Trophoblast cell (in vitro differentiated cells and primary cell): ENCODE measurements around the gene DCAF10.

Experiments
- DNase-seq, 2 donors: peaks; one replicate each; pipeline ENCODE4 v3.0.0-alpha.2; 2016
- H2AFZ ChIP-seq: 2 replicates; pipeline ENCODE4 v1.6.1; 2013; ENCODE audit warnings: low read length, moderate library complexity, mild to moderate bottlenecking; ENCODE audit not compliant: insufficient read depth, poor library complexity
- H2AK5ac ChIP-seq: 2 replicates; pipeline ENCODE4 v1.6.1; 2013; ENCODE audit warnings: mild to moderate bottlenecking, low read length
- H2BK120ac ChIP-seq: 2 replicates; pipeline ENCODE4 v1.6.1; 2013; ENCODE audit warnings: low read length, mild to moderate bottlenecking, moderate library complexity; ENCODE audit not compliant: insufficient read depth, poor library complexity
- H2BK12ac ChIP-seq: 2 replicates; pipeline ENCODE4 v1.6.1; 2013; ENCODE audit warnings: mild to moderate bottlenecking, low read length, moderate library complexity
- H2BK5ac ChIP-seq: 2 replicates; pipeline ENCODE4 v1.6.1; 2013; ENCODE audit warnings: low read length, low read depth, moderate library complexity, mild to moderate bottlenecking; ENCODE audit not compliant: poor library complexity
- H3K14ac ChIP-seq: 2 replicates; pipeline ENCODE4 v1.6.1; 2013; ENCODE audit warnings: mild to moderate bottlenecking, low read length
- H3K18ac ChIP-seq: 2 replicates; pipeline ENCODE4 v1.6.1; 2013; ENCODE audit warnings: mild to moderate bottlenecking, low read length
- H3K23ac ChIP-seq: 2 replicates; pipeline ENCODE4 v1.6.1; 2013; ENCODE audit warnings: low read length
- H3K27ac ChIP-seq: 2 replicates; pipeline ENCODE4 v1.5.1; 2013; ENCODE audit warnings: low read depth, mild to moderate bottlenecking, inconsistent platforms, low read length, moderate library complexity
- H3K27me3 ChIP-seq: 2 replicates; pipeline ENCODE4 v1.6.1; 2013; ENCODE audit warnings: inconsistent platforms, mild to moderate bottlenecking, low read length, moderate library complexity; ENCODE audit not compliant: insufficient read depth
- H3K36me3 ChIP-seq, 2 experiments: 1 replicate in 1 of 2; 2 replicates in 1 of 2; pipeline ENCODE4 v1.6.1; 2013; ENCODE audit warnings: low read length in 2 of 2, mild to moderate bottlenecking in 2 of 2, moderate library complexity in 1 of 2; ENCODE audit not compliant: insufficient read depth in 2 of 2, control insufficient read depth in 1 of 2
- H3K4ac ChIP-seq: 2 replicates; pipeline ENCODE4 v1.6.1; 2013; ENCODE audit warnings: low read depth, mild to moderate bottlenecking, low read length, moderate library complexity
- H3K4me1 ChIP-seq, 2 experiments: 1 replicate in 1 of 2; 2 replicates in 1 of 2; pipeline ENCODE4 v1.6.1; 2013; ENCODE audit warnings: low read length in 2 of 2, mild to moderate bottlenecking in 2 of 2, moderate library complexity in 1 of 2; ENCODE audit not compliant: insufficient read depth in 2 of 2, control insufficient read depth in 1 of 2
- H3K4me2 ChIP-seq: 2 replicates; pipeline ENCODE4 v1.6.1; 2013; ENCODE audit warnings: inconsistent platforms, mild to moderate bottlenecking, low read length, moderate library complexity
- H3K4me3 ChIP-seq: 2 replicates; pipeline ENCODE4 v1.5.1; 2013; ENCODE audit warnings: mild to moderate bottlenecking, low read depth, low read length, inconsistent platforms
- H3K79me1 ChIP-seq: one replicate; pipeline ENCODE4 v1.6.1; 2013; ENCODE audit warnings: low read length
- H3K79me2 ChIP-seq: 2 replicates; pipeline ENCODE4 v1.6.1; 2013; ENCODE audit warnings: low read length, mild to moderate bottlenecking; ENCODE audit not compliant: control insufficient read depth, insufficient read depth, poor library complexity
- H3K9ac ChIP-seq: 2 replicates; pipeline ENCODE4 v1.6.1; 2013; ENCODE audit warnings: mild to moderate bottlenecking, low read length
- H3K9me3 ChIP-seq: 2 replicates; pipeline ENCODE4 v1.6.1; 2013; ENCODE audit warnings: low read depth, mild to moderate bottlenecking, control low read depth, inconsistent platforms, low read length; ENCODE audit not compliant: insufficient read depth
- H4K12ac ChIP-seq: 2 replicates; pipeline ENCODE4 v1.6.1; 2013; ENCODE audit warnings: low read depth, mild to moderate bottlenecking, low read length, moderate library complexity
- H4K8ac ChIP-seq: 2 replicates; pipeline ENCODE4 v1.6.1; 2013; ENCODE audit warnings: low read depth, mild to moderate bottlenecking, low read length, moderate library complexity
- H4K91ac ChIP-seq: one replicate; pipeline ENCODE4 v1.6.1; 2013; ENCODE audit warnings: low read depth, mild to moderate bottlenecking, low read length, moderate library complexity
- WGBS: extraction: QIAGEN DNeasy Blood & Tissue Kit; methylation state at CpG from one replicate; pipeline ENCODE4 v1.1.7; 2013; ENCODE audit warnings: missing lambda C conversion rate; ENCODE audit not compliant: insufficient read length, insufficient coverage; ENCODE audit errors: extremely low coverage; 5-methylcytosine and 5-hydroxymethylcytosine counted together

The DCAF10 gene

GRCh38 chr9:37827483-37828165 is 27.0 kb downstream of the DCAF10 start:
- H3K27me3 ChIP-seq, result no peaks in the 10 kb centered on the region
- no peak overlapping the region for H3K9ac ChIP-seq
- H3K18ac ChIP-seq, result no peak overlapping the region
- H3K14ac ChIP-seq, result no peak overlapping the region
- no peak overlapping the region for H3K4me2 ChIP-seq
- no CpG with 5 or more reads among the region's 4 CpGs for WGBS
- H3K4me1 ChIP-seq, result no peaks in the 10 kb centered on the region
- H3K23ac ChIP-seq, result no peak overlapping the region
- H3K79me2 ChIP-seq, result no peaks in the 10 kb centered on the region
- no peak overlapping the region for H3K27ac ChIP-seq
- no peak overlapping the region for H2BK12ac ChIP-seq
- no peak overlapping the region for H4K12ac ChIP-seq
- no peak overlapping the region for H4K8ac ChIP-seq
- no peak overlapping the region for H2BK120ac ChIP-seq
- H3K36me3 ChIP-seq, result peaks cover 7 to 10% of the 10 kb centered on the region in 2 experiments
- DNase-seq, result no peak
- no peaks in the 10 kb centered on the region for H3K9me3 ChIP-seq
- no peak overlapping the region for H2AFZ ChIP-seq
- no peak overlapping the region for H3K4ac ChIP-seq
- H2BK5ac ChIP-seq, result no peak overlapping the region
- no peak overlapping the region for H3K4me3 ChIP-seq
- no peak overlapping the region for H2AK5ac ChIP-seq
- no peak overlapping the region for H4K91ac ChIP-seq
- H3K79me1 ChIP-seq, result no peaks in the 10 kb centered on the region

GRCh38 chr9:37835821-37836220 is 35.2 kb downstream of the DCAF10 start:
- Histone ChIP-seq H3K14ac (no peak overlapping the region), H4K12ac (no peak overlapping the region), H2BK12ac (no peak overlapping the region), H3K27ac (no peak overlapping the region), H2AK5ac (no peak overlapping the region), H3K4me1 (no peaks in the 10 kb centered on the region), H3K4ac (no peak overlapping the region), H3K23ac (no peak overlapping the region), H3K27me3 (no peaks in the 10 kb centered on the region), H2BK5ac (no peak overlapping the region), H4K91ac (no peak overlapping the region), H3K4me2 (no peak overlapping the region), H3K36me3 (peaks cover 0 to 5% of the 10 kb centered on the region in 2 experiments), H3K18ac (no peak overlapping the region), H4K8ac (no peak overlapping the region), H3K79me2 (no peaks in the 10 kb centered on the region), H3K9me3 (no peaks in the 10 kb centered on the region), H3K4me3 (no peak overlapping the region), H2AFZ (no peak overlapping the region), H3K79me1 (no peaks in the 10 kb centered on the region), H2BK120ac (no peak overlapping the region), H3K9ac (no peak overlapping the region)
- WGBS, result no CpG with 5 or more reads among the region's 13 CpGs
- no peak for DNase-seq

GRCh38 chr9:37836386-37836785 is 35.8 kb downstream of the DCAF10 start:
- Histone ChIP-seq H3K9me3 (no peaks in the 10 kb centered on the region), H3K27me3 (no peaks in the 10 kb centered on the region), H3K36me3 (peaks cover 0 to 5% of the 10 kb centered on the region in 2 experiments), H2BK120ac (no peak overlapping the region), H2AFZ (no peak overlapping the region), H4K8ac (no peak overlapping the region), H3K4ac (no peak overlapping the region), H3K9ac (no peak overlapping the region), H4K91ac (no peak overlapping the region), H3K18ac (no peak overlapping the region), H3K4me1 (no peaks in the 10 kb centered on the region), H3K14ac (no peak overlapping the region), H3K23ac (no peak overlapping the region), H2BK5ac (no peak overlapping the region), H3K4me3 (no peak overlapping the region), H2BK12ac (no peak overlapping the region), H3K79me2 (no peaks in the 10 kb centered on the region), H3K79me1 (no peaks in the 10 kb centered on the region), H4K12ac (no peak overlapping the region), H3K27ac (no peak overlapping the region), H2AK5ac (no peak overlapping the region), H3K4me2 (no peak overlapping the region)
- no CpG with 5 or more reads among the region's 2 CpGs for WGBS
- no peak for DNase-seq

GRCh38 chr9:37839496-37840461 is 39.2 kb downstream of the DCAF10 start:
- Histone ChIP-seq H3K27me3 (no peaks in the 10 kb centered on the region), H3K79me1 (no peaks in the 10 kb centered on the region), H2BK12ac (no peak overlapping the region), H3K36me3 (peaks cover 0 to 2% of the 10 kb centered on the region in 2 experiments), H3K79me2 (no peaks in the 10 kb centered on the region), H3K9ac (no peak overlapping the region), H2BK120ac (no peak overlapping the region), H4K12ac (no peak overlapping the region), H2AK5ac (no peak overlapping the region), H4K91ac (no peak overlapping the region), H2BK5ac (no peak overlapping the region), H3K4me1 (no peaks in the 10 kb centered on the region), H3K14ac (no peak overlapping the region), H3K4ac (no peak overlapping the region), H3K18ac (no peak overlapping the region), H3K4me2 (no peak overlapping the region), H3K9me3 (no peaks in the 10 kb centered on the region), H4K8ac (no peak overlapping the region), H2AFZ (no peak overlapping the region), H3K23ac (no peak overlapping the region), H3K27ac (no peak overlapping the region), H3K4me3 (no peak overlapping the region)
- WGBS, result no CpG with 5 or more reads among the region's 3 CpGs
- peak in 1 of 2 donors; percentile 31 for DNase-seq
